Duodenal mucosa (tissue), 2 donors: Measurements from ENCODE around the gene ALPI.

Experiments used
- H3K27ac ChIP-seq: one replicate; pipeline ENCODE4 v1.7.0; 2013; ENCODE audit warnings: low read depth, low read length
- H3K27me3 ChIP-seq, 2 donors: one replicate each; pipeline ENCODE4 v1.7.0; 2013; ENCODE audit warnings: low read length in 2 of 2, control low read depth in 1 of 2; ENCODE audit not compliant: insufficient read depth in 2 of 2, control insufficient read depth in 1 of 2
- H3K36me3 ChIP-seq, 2 donors: one replicate each; pipeline ENCODE4 v1.7.0; 2013; ENCODE audit warnings: low read length in 2 of 2, control low read depth in 1 of 2; ENCODE audit not compliant: insufficient read depth in 2 of 2, control insufficient read depth in 1 of 2
- H3K4me1 ChIP-seq, 2 donors: one replicate each; pipeline ENCODE4 v1.7.0; 2013; ENCODE audit warnings: low read length in 2 of 2, control low read depth in 1 of 2; ENCODE audit not compliant: insufficient read depth in 2 of 2, control insufficient read depth in 1 of 2
- H3K4me3 ChIP-seq, 2 donors: one replicate each; pipeline ENCODE4 v1.7.0; 2013; ENCODE audit warnings: low read length in 2 of 2, low read depth in 1 of 2
- H3K9ac ChIP-seq, 2 donors: one replicate each; pipeline ENCODE4 v1.7.0; 2013; ENCODE audit warnings: low read length in 2 of 2, low read depth in 1 of 2
- H3K9me3 ChIP-seq, 2 donors: one replicate each; pipeline ENCODE4 v1.7.0; 2013; ENCODE audit warnings: low read length in 2 of 2, control low read depth in 1 of 2; ENCODE audit not compliant: control insufficient read depth in 1 of 2

Gene ALPI

GRCh38 chr2:232485757-232486557 is 30.0 kb downstream of the ALPI start:
- no peak overlapping the region for H3K9ac ChIP-seq
- H3K4me1 ChIP-seq: no peaks in the 10 kb centered on the region
- H3K9me3 ChIP-seq: no peaks in the 10 kb centered on the region
- H3K27me3 ChIP-seq: peaks cover 35 to 41% of the 10 kb centered on the region in 2 donors
- H3K4me3 ChIP-seq: no peak overlapping the region
- no peaks in the 10 kb centered on the region for H3K36me3 ChIP-seq
- no peak overlapping the region for H3K27ac ChIP-seq

GRCh38 chr2:232486558-232487384 is 30.8 kb downstream of the ALPI start:
- no peak overlapping the region for H3K9ac ChIP-seq
- no peak overlapping the region for H3K4me3 ChIP-seq
- H3K36me3 ChIP-seq: no peaks in the 10 kb centered on the region
- peaks cover 35 to 41% of the 10 kb centered on the region in 2 donors for H3K27me3 ChIP-seq
- H3K9me3 ChIP-seq: no peaks in the 10 kb centered on the region
- no peak overlapping the region for H3K27ac ChIP-seq
- H3K4me1 ChIP-seq: no peaks in the 10 kb centered on the region

- Histone ChIP-seq H3K27ac (no peak within 1 kb of the TSS), H3K9ac (no peak within 1 kb of the TSS), H3K4me3 (no peak within 1 kb of the TSS), H3K27me3 (peaks cover 35 to 41% of the 10 kb centered on the region in 2 donors), H3K9me3 (no peaks in the 10 kb centered on the region), H3K4me1 (no peaks in the 10 kb centered on the region), H3K36me3 (no peaks in the 10 kb centered on the region)
Observed at GRCh38 chr2:232487385-232488096, 31.6 kb downstream of the ALPI start, which contains the start of gene ECEL1. TSS of gene ECEL1 (minus strand) at chr2:232487834. CDS start at chr2:232486653, 1,181 bp downstream.

- Histone ChIP-seq H3K4me1 (no peaks in the 10 kb centered on the region), H3K4me3 (no peak overlapping the region), H3K36me3 (no peaks in the 10 kb centered on the region), H3K27me3 (peaks cover 35 to 41% of the 10 kb centered on the region in 2 donors), H3K27ac (no peak overlapping the region), H3K9ac (no peak overlapping the region), H3K9me3 (no peaks in the 10 kb centered on the region)
Observed at GRCh38 chr2:232488097-232488711, 32.3 kb downstream of the ALPI start.

- Histone ChIP-seq H3K27me3 (peaks cover 35 to 41% of the 10 kb centered on the region in 2 donors), H3K36me3 (no peaks in the 10 kb centered on the region), H3K4me3 (no peak overlapping the region), H3K27ac (no peak overlapping the region), H3K9ac (no peak overlapping the region), H3K9me3 (no peaks in the 10 kb centered on the region), H3K4me1 (no peaks in the 10 kb centered on the region)
Observed at GRCh38 chr2:232488721-232489300, 32.9 kb downstream of the ALPI start.

GRCh38 chr2:232489516-232490220 is 33.7 kb downstream of the ALPI start:
- Histone ChIP-seq H3K36me3 (no peaks in the 10 kb centered on the region), H3K27ac (no peak overlapping the region), H3K27me3 (peaks cover 27 to 32% of the 10 kb centered on the region in 2 donors), H3K4me3 (no peak overlapping the region), H3K4me1 (no peaks in the 10 kb centered on the region), H3K9ac (no peak overlapping the region), H3K9me3 (no peaks in the 10 kb centered on the region)

- H3K9me3 ChIP-seq: no peaks in the 10 kb centered on the region
- no peak overlapping the region for H3K9ac ChIP-seq
- H3K36me3 ChIP-seq: no peaks in the 10 kb centered on the region
- no peak overlapping the region for H3K27ac ChIP-seq
- peaks cover 19 to 26% of the 10 kb centered on the region in 2 donors for H3K27me3 ChIP-seq
- no peak overlapping the region for H3K4me3 ChIP-seq
- H3K4me1 ChIP-seq: no peaks in the 10 kb centered on the region
Observed at GRCh38 chr2:232490221-232491138, 34.5 kb downstream of the ALPI start.

- H3K36me3 ChIP-seq: no peaks in the 10 kb centered on the region
- no peaks in the 10 kb centered on the region for H3K4me1 ChIP-seq
- H3K9ac ChIP-seq: no peak overlapping the region
- H3K27ac ChIP-seq: no peak overlapping the region
- H3K4me3 ChIP-seq: no peak overlapping the region
- peaks cover 18 to 21% of the 10 kb centered on the region in 2 donors for H3K27me3 ChIP-seq
- H3K9me3 ChIP-seq: no peaks in the 10 kb centered on the region
Observed at GRCh38 chr2:232491139-232491780, 35.3 kb downstream of the ALPI start.
